Right lobe of liver (tissue), 6 donors: ENCODE results near the gene NXF1. TPM values are rescaled to one million over a fixed set of nuclear protein-coding genes. Genes with fewer than 3 reads are reported as not detected.

Experiments used
- ATAC-seq, 4 donors: fragments of 200-7000 bp; cut with Tn5 transposase; one replicate each; pipeline ENCODE4 v1.9.1; 2020; ENCODE audit warnings: mild to moderate bottlenecking in 4 of 4, moderate library complexity in 4 of 4
- DNase-seq, 3 donors: peaks; one replicate each; pipeline ENCODE4 v3.0.0-alpha.2; 2020
- H3K27ac ChIP-seq, 3 donors: fragments of 200-600 bp; one replicate each; pipeline ENCODE4 v1.8.0; 2022
- H3K27me3 ChIP-seq, 2 donors: fragments of 200-600 bp; one replicate each; pipeline ENCODE4 v1.8.0; 2022
- H3K36me3 ChIP-seq, 4 donors: fragments of 200-600 bp; sonication (generic) in 1 of 4; one replicate each; pipeline versions ENCODE4 v1.5.1 to v1.8.0; 2017 to 2022; ENCODE audit warnings: control low read depth in 1 of 4
- H3K4me1 ChIP-seq, 4 donors: fragments of 200-600 bp; sonication (generic) in 1 of 4; one replicate each; pipeline versions ENCODE4 v1.5.1 to v1.8.0; 2017 to 2022; ENCODE audit warnings: control low read depth in 1 of 4
- H3K4me3 ChIP-seq, 3 donors: fragments of 200-600 bp; one replicate each; pipeline ENCODE4 v1.8.0; 2022
- H3K9me3 ChIP-seq, 4 donors: fragments of 200-600 bp; sonication (generic) in 1 of 4; one replicate each; pipeline versions ENCODE4 v1.5.1 to v1.8.0; 2017 to 2022; ENCODE audit warnings: control low read depth in 1 of 4
- POLR2A ChIP-seq: fragments of 450-650 bp; IDR thresholded peaks from one replicate; pipeline ENCODE4 v1.6.1; 2017; ENCODE audit warnings: antibody characterized with exemption, mild to moderate bottlenecking
- WGBS: methylation state at CpG from one replicate; pipeline ENCODE4 v1.1.6; 2018; ENCODE audit warnings: low coverage, low lambda C conversion rate; ENCODE audit not compliant: insufficient coverage; ENCODE audit errors: missing lambda C conversion rate; 5-methylcytosine and 5-hydroxymethylcytosine counted together
- intact Hi-C, 2 donors: fragments of 100-400 bp; cut with DNase I; formaldehyde crosslinking; loops; one replicate each; pipeline versions ENCODE4 v1.11.2 to v1.14.1; 2022
- total RNA-seq, 6 experiments: library from RNA; depleted of rRNA in 2 of 6; stranded (reverse); fragments of >200 nt in 2 of 6; fragmentation: NEBNext Ultra II Directional in 3 of 6; extraction: Animal tissue kit (Norgen Biotek cat#: 25700) in 3 of 6; gene quantifications; one replicate each; pipeline versions ENCODE4 v1.1.0 to v1.2.4, GENCODE V29; 2016 to 2023
- TF ChIP-seq, protein P1 (sequence below), 4 donors: fragments of 200-600 bp in 3 of 4; fragments of 450-650 bp in 1 of 4; IDR thresholded peaks; one replicate each; pipeline versions ENCODE4 v1.5.1 to v1.8.0; 2016 to 2022; ENCODE audit warnings: antibody characterized with exemption in 4 of 4, mild to moderate bottlenecking in 2 of 4
- donor health status: DM: no; HTN: yes; CAD: no.
- donor health status: DM: no; HTN: no; CAD: no.
- donor health status: DM: no; HTN: no; CAD: no.
- donor health status: DM: no; HTN: yes; CAD: no.
- donor health status: DM: no; HTN: yes; CAD: no.

The NXF1 gene
- total RNA-seq, 6 experiments from 2014 or later: 24.7 to 42.9 (median 32.3) TPM

GRCh38 chr11:62852523-62853188 lies 47.4 kb upstream of the NXF1 start:
- Histone ChIP-seq H3K4me1 (peaks cover 0 to 19% (median 5%) of the 10 kb centered on the region in 4 donors), H3K36me3 (peaks cover 0 to 25% (median 15%) of the 10 kb centered on the region in 4 donors), H3K27ac (no peak overlapping the region), H3K27me3 (no peaks in the 10 kb centered on the region), H3K4me3 (no peak overlapping the region), H3K9me3 (no peaks in the 10 kb centered on the region)
- ATAC-seq (no peak), DNase-seq (no peak)
- intact Hi-C loops: loop anchor here in 1 of 2 donors (10.0 kb wide), 1 partner anchor 68 kb away; the partner anchor contains the start of gene TMEM179B
- TF ChIP-seq, protein P1, sequence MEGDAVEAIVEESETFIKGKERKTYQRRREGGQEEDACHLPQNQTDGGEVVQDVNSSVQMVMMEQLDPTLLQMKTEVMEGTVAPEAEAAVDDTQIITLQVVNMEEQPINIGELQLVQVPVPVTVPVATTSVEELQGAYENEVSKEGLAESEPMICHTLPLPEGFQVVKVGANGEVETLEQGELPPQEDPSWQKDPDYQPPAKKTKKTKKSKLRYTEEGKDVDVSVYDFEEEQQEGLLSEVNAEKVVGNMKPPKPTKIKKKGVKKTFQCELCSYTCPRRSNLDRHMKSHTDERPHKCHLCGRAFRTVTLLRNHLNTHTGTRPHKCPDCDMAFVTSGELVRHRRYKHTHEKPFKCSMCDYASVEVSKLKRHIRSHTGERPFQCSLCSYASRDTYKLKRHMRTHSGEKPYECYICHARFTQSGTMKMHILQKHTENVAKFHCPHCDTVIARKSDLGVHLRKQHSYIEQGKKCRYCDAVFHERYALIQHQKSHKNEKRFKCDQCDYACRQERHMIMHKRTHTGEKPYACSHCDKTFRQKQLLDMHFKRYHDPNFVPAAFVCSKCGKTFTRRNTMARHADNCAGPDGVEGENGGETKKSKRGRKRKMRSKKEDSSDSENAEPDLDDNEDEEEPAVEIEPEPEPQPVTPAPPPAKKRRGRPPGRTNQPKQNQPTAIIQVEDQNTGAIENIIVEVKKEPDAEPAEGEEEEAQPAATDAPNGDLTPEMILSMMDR (IDR thresholded peaks at IDR 0.05): no peak
- TF ChIP-seq POLR2A: no peak

DNA sequence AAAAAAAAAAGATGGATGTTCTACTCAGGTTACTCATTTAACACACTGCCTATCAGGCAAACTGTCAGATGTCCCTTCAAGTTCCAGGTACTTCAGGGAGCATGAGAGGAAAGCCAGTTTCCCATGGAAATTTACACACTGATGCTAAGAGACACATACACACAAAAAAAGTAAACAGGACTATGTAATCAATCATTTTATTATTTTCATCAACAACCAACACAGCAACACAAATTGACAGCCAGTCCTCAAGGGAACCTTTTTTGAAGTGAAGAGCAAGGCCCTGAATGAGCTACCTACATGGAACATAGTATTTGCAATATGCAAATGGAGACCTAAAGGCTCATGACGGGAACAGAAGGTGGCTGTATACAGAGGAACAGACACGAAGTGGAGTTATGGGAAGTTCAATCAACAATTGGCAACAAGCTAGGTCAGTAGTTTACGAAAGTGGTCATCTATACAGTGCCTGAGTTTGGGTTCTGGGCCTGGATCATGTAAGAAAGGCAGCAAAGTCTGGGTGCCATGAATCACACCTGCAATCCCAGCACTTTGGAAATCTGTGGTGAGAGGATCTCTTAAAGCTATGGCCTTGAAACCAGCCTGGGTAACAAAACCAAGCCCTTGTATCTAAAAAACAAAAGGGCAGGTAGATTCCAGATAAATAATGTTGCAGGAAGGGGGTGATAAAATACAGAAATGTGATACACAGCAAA lies 46.7 kb upstream of the NXF1 start:
- WGBS: 28% methylated on average over 3 of the region's 3 CpGs
- Histone ChIP-seq H3K27ac (no peak overlapping the region), H3K27me3 (no peaks in the 10 kb centered on the region), H3K4me1 (peaks cover 0 to 19% (median 5%) of the 10 kb centered on the region in 4 donors), H3K4me3 (no peak overlapping the region), H3K36me3 (peaks cover 0 to 25% (median 15%) of the 10 kb centered on the region in 4 donors), H3K9me3 (no peaks in the 10 kb centered on the region)
- DNase-seq (no peak), ATAC-seq (no peak)
- intact Hi-C loops: loop anchor here in 1 of 2 donors (10.0 kb wide), 1 partner anchor 67 kb away; the partner anchor contains the start of gene TMEM179B
- no peak for TF ChIP-seq POLR2A
- TF ChIP-seq, protein P1 (IDR thresholded peaks at IDR 0.05): no peak

DNA sequence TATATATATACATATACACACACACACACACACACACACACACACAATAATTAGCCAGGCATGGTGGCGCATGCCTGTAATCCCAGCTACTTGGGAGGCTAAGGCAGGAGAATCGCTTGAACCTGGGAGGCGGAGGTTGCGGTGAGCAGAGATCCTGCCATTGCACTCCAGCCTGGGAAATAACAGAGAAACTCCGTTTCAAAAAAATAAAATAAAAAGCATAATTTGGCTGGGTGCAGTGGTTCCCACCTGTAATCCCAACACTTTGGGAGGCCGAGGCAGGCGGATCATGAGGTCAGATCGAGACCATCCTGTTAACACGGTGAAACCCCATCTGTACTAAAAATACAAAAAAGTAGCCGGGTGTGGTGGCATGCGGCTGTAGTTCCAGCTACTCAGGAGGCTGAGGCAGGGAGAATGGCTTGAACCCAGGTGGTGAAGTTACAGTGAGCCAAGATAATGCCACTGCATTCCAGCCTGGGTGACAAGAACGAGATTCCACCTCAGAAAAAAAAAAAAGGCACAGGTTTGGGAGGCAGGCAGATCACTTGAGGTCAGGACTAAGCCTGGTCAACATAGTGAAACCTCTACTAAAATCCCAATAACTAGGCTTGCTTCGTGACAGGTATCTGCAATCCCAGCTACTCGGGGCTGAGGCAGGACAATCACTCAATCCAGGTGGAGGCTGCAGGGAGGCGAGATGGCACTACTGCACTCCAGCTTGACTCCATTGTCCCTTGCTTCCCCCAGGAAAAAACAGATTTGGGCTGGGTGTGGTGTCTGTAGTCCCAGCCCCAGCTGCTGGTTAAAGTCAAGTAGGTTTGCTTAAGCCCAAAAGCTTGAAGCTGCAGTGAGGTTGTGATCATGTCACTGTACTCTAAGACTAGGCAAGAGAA lies 45.9 kb upstream of the NXF1 start:
- DNase-seq: no peak
- Histone ChIP-seq H3K36me3 (peaks cover 0 to 25% (median 15%) of the 10 kb centered on the region in 4 donors), H3K4me1 (peaks cover 0 to 19% (median 5%) of the 10 kb centered on the region in 4 donors), H3K9me3 (no peaks in the 10 kb centered on the region), H3K27ac (no peak overlapping the region), H3K4me3 (no peak overlapping the region), H3K27me3 (no peaks in the 10 kb centered on the region)
- ATAC-seq: no peak
- intact Hi-C loops: loop anchor here in 1 of 2 donors (10.0 kb wide), 1 partner anchor 66 kb away; the partner anchor contains the start of gene TMEM179B
- WGBS: 65% methylated on average over 10 of the region's 15 CpGs
- no peak for TF ChIP-seq POLR2A
- TF ChIP-seq, protein P1 (IDR thresholded peaks at IDR 0.05): no peak

- Histone ChIP-seq H3K4me3 (no peak overlapping the region), H3K36me3 (peaks cover 0 to 11% (median 6%) of the 10 kb centered on the region in 4 donors), H3K27me3 (no peaks in the 10 kb centered on the region), H3K27ac (no peak overlapping the region), H3K4me1 (no peaks in the 10 kb centered on the region), H3K9me3 (no peaks in the 10 kb centered on the region)
- ATAC-seq: no peak
- no peak for DNase-seq
- WGBS: 100% methylated on average over 1 of the region's 1 CpG
- intact Hi-C loops: no loop called here
- TF ChIP-seq POLR2A: no peak
- TF ChIP-seq, protein P1 (IDR thresholded peaks at IDR 0.05): no peak
Measured at GRCh38 chr11:62847767-62848314, 42.6 kb upstream of the NXF1 start.
